Spleen (tissue), 11 donors: Measurements from ENCODE around the gene PDLIM3. TPM values are rescaled to one million over a fixed set of nuclear protein-coding genes. Genes with fewer than 3 reads are reported as not detected.

Experiments
- DNase-seq: peaks from one replicate; pipeline ENCODE4 v3.0.0-alpha.2; 2020
- H3K27ac ChIP-seq, 8 donors: fragments of 200-600 bp; sonication (generic) in 7 of 8; 1 replicate in 4 of 8; 2 replicates in 4 of 8; pipeline versions ENCODE4 v1.5.0 to v1.8.0; 2016 to 2021; ENCODE audit warnings: inconsistent platforms in 4 of 8, mild to moderate bottlenecking in 4 of 8, moderate library complexity in 1 of 8
- H3K27me3 ChIP-seq, 7 donors: fragments of 200-600 bp; sonication (generic) in 6 of 7; replicated peaks in 1 of 7; 1 replicate in 4 of 7; 2 replicates in 3 of 7; pipeline versions ENCODE4 v1.5.0 to v1.8.0; 2016 to 2021; ENCODE audit warnings: inconsistent platforms in 3 of 7, mild to moderate bottlenecking in 1 of 7
- H3K36me3 ChIP-seq, 6 donors: fragments of 200-600 bp; sonication (generic) in 5 of 6; 1 replicate in 4 of 6; 2 replicates in 2 of 6; pipeline versions ENCODE4 v1.5.0 to v1.8.0; 2016 to 2021; ENCODE audit warnings: inconsistent platforms in 2 of 6
- H3K4me1 ChIP-seq, 6 donors: fragments of 200-600 bp; sonication (generic) in 5 of 6; 1 replicate in 3 of 6; 2 replicates in 3 of 6; pipeline versions ENCODE4 v1.5.0 to v1.8.0; 2016 to 2021; ENCODE audit warnings: inconsistent platforms in 3 of 6
- H3K4me3 ChIP-seq, 8 donors: fragments of 200-600 bp; sonication (generic) in 7 of 8; 1 replicate in 4 of 8; 2 replicates in 4 of 8; pipeline versions ENCODE4 v1.5.0 to v1.8.0; 2016 to 2021; ENCODE audit warnings: inconsistent platforms in 4 of 8, mild to moderate bottlenecking in 4 of 8, moderate library complexity in 2 of 8
- H3K9me3 ChIP-seq, 8 donors: fragments of 200-600 bp; sonication (generic) in 7 of 8; 1 replicate in 4 of 8; 2 replicates in 4 of 8; pipeline versions ENCODE4 v1.5.0 to v1.8.0; 2016 to 2021; ENCODE audit warnings: inconsistent platforms in 4 of 8
- CTCF ChIP-seq, 11 experiments: fragments of 200-600 bp in 7 of 11; fragments of 450-650 bp in 4 of 11; sonication (generic) in 4 of 11; IDR thresholded peaks in 8 of 11; conservative IDR thresholded peaks in 3 of 11; 1 replicate in 7 of 11; 2 replicates in 4 of 11; pipeline versions ENCODE4 v1.4.0 to v1.8.0; 2016 to 2021; ENCODE audit warnings: antibody characterized with exemption in 11 of 11, inconsistent platforms in 4 of 11, mild to moderate bottlenecking in 1 of 11
- POLR2A ChIP-seq, 3 donors: fragments of 450-650 bp; IDR thresholded peaks; one replicate each; pipeline ENCODE4 v1.5.1; 2017; ENCODE audit warnings: antibody characterized with exemption in 3 of 3, mild to moderate bottlenecking in 1 of 3
- POLR2AphosphoS5 ChIP-seq, 3 donors: sonication (generic); formaldehyde crosslinking; IDR thresholded peaks; one replicate each; pipeline ENCODE4 v1.5.1; 2017; ENCODE audit warnings: antibody characterized with exemption in 3 of 3
- WGBS, 5 donors: extraction: QIAGEN DNeasy Blood & Tissue Kit in 3 of 5; methylation state at CpG; one replicate each; pipeline versions ENCODE4 v1.1.5 to v1.1.7; 2013 to 2018; 5-methylcytosine and 5-hydroxymethylcytosine counted together
- intact Hi-C: fragments of 100-400 bp; cut with DNase I; formaldehyde crosslinking; loops from one replicate; pipeline ENCODE4 v1.15.0; 2023; ENCODE audit warnings: low total_unique reads
- polyA plus RNA-seq, 3 donors: library from polyadenylated mRNA; stranded (reverse); fragments of 200-250 nt; gene quantifications; one replicate each; pipeline ENCODE4 v1.2.1, GENCODE V29; 2013
- total RNA-seq, 7 donors: library from RNA; depleted of rRNA in 3 of 7; stranded (reverse); fragments of >200 nt in 3 of 7; fragmentation: NEBNext Ultra II Directional in 4 of 7; extraction: Animal tissue kit (Norgen Biotek cat#: 25700) in 4 of 7; gene quantifications; one replicate each; pipeline versions ENCODE4 v1.1.0 to v1.2.1, GENCODE V29; 2016 to 2021
- donor health status: healthy with polysubstance abuse.
- donor health status: DM: no; HTN: no; CAD: no; lungs with moderate emphysema.
- donor health status: DM: no; HTN: no; CAD: no.
- donor health status: Bipolar disorder and iron deficiency.
- donor health status: healthy.
- donor health status: DM: no; HTN: no; CAD: no.
- donor health status: DM: yes; HTN: yes; CAD: no.

Gene PDLIM3
- total and polyA plus RNA-seq, 10 donors = 28.0 to 107 (median 63.2) TPM

GRCh38 chr4:185529413-185529812, 5.9 kb downstream of the PDLIM3 start:
- Histone ChIP-seq H3K4me3 (no peak overlapping the region), H3K27ac (no peak overlapping the region), H3K9me3 (peaks cover 0 to 13% (median 11%) of the 10 kb centered on the region in 8 donors), H3K27me3 (peaks cover 0 to 43% (median 0%) of the 10 kb centered on the region in 7 donors), H3K36me3 (no peaks in the 10 kb centered on the region), H3K4me1 (peaks cover 0 to 7% (median under 1%) of the 10 kb centered on the region in 6 donors)
- DNase-seq = no peak
- 81 to 86% (median 85%) methylated on average over 8 of the region's 8 CpGs for WGBS, 5 donors
- TF ChIP-seq CTCF (IDR thresholded peaks at IDR 0.05 in 8 of 11, conservative IDR thresholded peaks at IDR 0.05 in 3 of 11) (no peak), POLR2A (IDR thresholded peaks at IDR 0.05) (no peak), POLR2AphosphoS5 (IDR thresholded peaks at IDR 0.05) (no peak)
- intact Hi-C loops = no loop called here

- peaks cover 0 to under 1% (median 0%) of the 10 kb centered on the region in 6 donors for H3K4me1 ChIP-seq
- H3K27me3 ChIP-seq = peaks cover 0 to 17% (median 0%) of the 10 kb centered on the region in 7 donors
- H3K9me3 ChIP-seq = peaks cover 0 to 13% (median 11%) of the 10 kb centered on the region in 8 donors
- no peak overlapping the region for H3K4me3 ChIP-seq
- no peak for DNase-seq
- 76 to 89% (median 86%) methylated on average over 5 of the region's 5 CpGs for WGBS, 5 donors
- intact Hi-C loops = no loop called here
- H3K36me3 ChIP-seq = no peaks in the 10 kb centered on the region
- peak overlapping the region in 1 of 8 donors; percentile 8 for H3K27ac ChIP-seq
- TF ChIP-seq POLR2AphosphoS5 (IDR thresholded peaks at IDR 0.05) = peak in 1 of 3 donors; percentile 42
- TF ChIP-seq CTCF (IDR thresholded peaks at IDR 0.05 in 8 of 11, conservative IDR thresholded peaks at IDR 0.05 in 3 of 11) = no peak
- no peak for TF ChIP-seq POLR2A (IDR thresholded peaks at IDR 0.05)
Observed at GRCh38 chr4:185524888-185525863, 10.1 kb downstream of the PDLIM3 start.

GRCh38 chr4:185523862-185524261, 11.4 kb downstream of the PDLIM3 start:
- WGBS, 5 donors = 77 to 92% (median 82%) methylated on average over 7 of the region's 7 CpGs
- Histone ChIP-seq H3K4me3 (no peak overlapping the region), H3K27ac (no peak overlapping the region), H3K9me3 (peaks cover 0 to 13% (median 11%) of the 10 kb centered on the region in 8 donors), H3K27me3 (peaks cover 0 to 13% (median 0%) of the 10 kb centered on the region in 7 donors), H3K36me3 (no peaks in the 10 kb centered on the region), H3K4me1 (peaks cover 0 to 8% (median 0%) of the 10 kb centered on the region in 6 donors)
- no peak for TF ChIP-seq POLR2A (IDR thresholded peaks at IDR 0.05)
- peak in 1 of 3 donors; percentile 10 for TF ChIP-seq POLR2AphosphoS5 (IDR thresholded peaks at IDR 0.05)
- no peak for DNase-seq
- intact Hi-C loops = no loop called here

GRCh38 chr4:185522451-185522850, 12.9 kb downstream of the PDLIM3 start:
- Histone ChIP-seq H3K4me3 (no peak overlapping the region), H3K36me3 (no peaks in the 10 kb centered on the region), H3K27ac (no peak overlapping the region), H3K4me1 (peaks cover 0 to 8% (median 0%) of the 10 kb centered on the region in 6 donors), H3K9me3 (peaks cover 0 to 13% (median 11%) of the 10 kb centered on the region in 8 donors), H3K27me3 (peaks cover 0 to 18% (median 0%) of the 10 kb centered on the region in 7 donors)
- whole genome bisulfite sequencing, 5 donors = 55 to 66% methylated on average over 2 of the region's 2 CpGs; no CpG with 5 or more reads in 3 of the 5 donors
- intact Hi-C loops = no loop called here
- TF ChIP-seq POLR2A (IDR thresholded peaks at IDR 0.05) = no peak
- no peak for TF ChIP-seq POLR2AphosphoS5 (IDR thresholded peaks at IDR 0.05)
- no peak for TF ChIP-seq CTCF (IDR thresholded peaks at IDR 0.05 in 8 of 11, conservative IDR thresholded peaks at IDR 0.05 in 3 of 11)
- no peak for DNase-seq
